Erythroblast (primary cell): Measurements from ENCODE around the gene SCO2.

Experiments used
- DNase-seq, 2 experiments: peaks; one replicate each; lab custom pipeline; 2025; lab: John Stamatoyannopoulos, UW
- GATA1 ChIP-seq: IDR thresholded peaks from 2 replicates; pipeline ENCODE4 v1.6.1; 2011; ENCODE audit warnings: low read depth, mild to moderate bottlenecking, control low read depth, low read length, moderate library complexity
- POLR2A ChIP-seq: IDR thresholded peaks from 2 replicates; pipeline ENCODE4 v1.6.1; 2011; ENCODE audit warnings: mild to moderate bottlenecking, low read length

The SCO2 gene

GRCh38 chr22:50485221-50486131 lies 39.9 kb downstream of the SCO2 start:
- DNase-seq = no peak
- TF ChIP-seq GATA1 (no peak), POLR2A (no peak)

DNA sequence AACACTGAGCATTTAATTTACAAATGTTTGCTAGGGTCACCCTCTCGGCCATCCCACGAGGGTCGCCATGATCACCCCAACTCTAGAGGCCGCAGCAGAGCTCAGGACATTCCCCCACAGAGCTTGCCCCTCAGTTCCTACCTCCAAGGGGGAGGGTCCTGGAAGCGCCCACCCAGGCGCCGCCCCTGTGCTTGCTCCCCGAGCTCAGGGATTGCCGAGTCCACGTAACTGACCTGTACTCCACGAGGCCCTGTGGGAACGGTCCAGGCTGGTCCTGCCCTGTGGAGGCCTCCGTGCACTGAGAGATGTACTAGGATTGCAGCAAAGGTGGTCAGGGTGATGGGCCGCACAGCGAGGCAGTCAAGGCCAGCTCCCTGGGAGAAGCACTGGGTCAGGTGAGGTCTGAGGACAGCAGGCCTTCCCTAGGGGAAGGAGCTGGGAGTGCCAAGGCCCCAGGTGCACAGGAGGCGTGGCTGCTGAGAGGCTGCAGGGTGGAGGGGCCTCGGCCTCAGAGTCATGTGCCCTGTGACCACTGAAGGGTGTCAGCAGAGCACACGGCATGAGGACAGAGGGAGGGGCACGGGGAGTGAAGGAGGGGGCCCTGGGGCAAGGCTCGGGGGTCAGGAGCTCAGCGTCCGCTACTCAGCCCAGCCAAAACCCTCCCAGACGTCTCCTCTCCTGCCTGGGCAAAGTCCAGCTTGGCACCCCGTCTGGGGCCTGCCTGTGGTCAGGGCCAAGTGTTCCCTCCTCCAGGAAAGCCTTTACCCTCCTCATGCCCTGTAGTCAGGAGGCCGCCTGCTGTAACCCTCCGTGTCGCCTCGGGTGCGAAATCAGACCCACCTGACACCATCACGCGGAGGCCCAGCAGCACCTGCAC lies 41.2 kb downstream of the SCO2 start:
- no peak for TF ChIP-seq GATA1
- TF ChIP-seq POLR2A = no peak
- DNase-seq = no peak

DNA sequence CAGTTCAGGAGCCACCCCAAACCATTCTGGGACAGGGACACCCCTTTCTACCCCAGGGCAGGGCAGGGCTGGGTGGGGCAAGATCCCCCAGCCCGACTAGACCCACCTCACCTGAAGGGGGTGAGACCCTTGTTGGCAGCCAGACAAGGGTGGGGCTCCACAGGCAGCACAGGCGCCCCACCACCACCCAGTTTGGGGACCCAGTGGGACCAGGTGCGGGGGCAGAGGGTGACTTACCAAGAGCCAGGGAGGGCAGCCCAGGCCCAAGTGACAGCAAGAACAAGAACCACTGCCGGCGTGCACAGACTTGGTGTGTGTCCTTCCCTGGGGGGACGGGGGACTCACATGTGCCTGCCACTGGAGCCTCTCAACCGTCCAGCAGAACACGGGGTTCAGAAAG lies 41.8 kb downstream of the SCO2 start:
- no peak for TF ChIP-seq POLR2A
- no peak for TF ChIP-seq GATA1
- DNase-seq = no peak

DNA sequence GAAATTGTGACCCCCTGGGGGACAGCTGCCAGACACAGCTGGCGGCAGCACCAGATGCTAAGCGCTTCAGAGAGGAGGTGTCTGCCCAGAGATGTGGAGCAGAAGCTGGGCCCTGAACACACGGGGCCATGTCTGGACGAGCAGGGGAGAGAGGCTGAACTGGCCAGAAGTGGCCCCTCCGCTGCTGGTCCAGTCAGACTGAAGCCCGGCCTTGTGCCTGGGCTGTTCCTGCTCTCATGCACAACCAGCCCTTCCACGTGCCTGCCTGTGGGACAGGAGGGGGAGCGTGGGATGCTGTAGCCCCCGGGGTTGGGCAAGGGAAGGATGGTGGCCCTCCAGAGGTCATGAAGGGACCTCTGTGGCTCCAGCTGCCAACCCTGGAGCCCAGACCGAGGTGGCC lies 42.3 kb downstream of the SCO2 start:
- DNase-seq = no peak
- TF ChIP-seq POLR2A = no peak
- TF ChIP-seq GATA1 = no peak

GRCh38 chr22:50482107-50483074 lies 43.0 kb downstream of the SCO2 start:
- TF ChIP-seq GATA1 (no peak), POLR2A (no peak)
- no peak for DNase-seq

- DNase-seq = peak in 1 of 2 experiments; percentile 70
- no peak for TF ChIP-seq GATA1
- TF ChIP-seq POLR2A = no peak
These were observed 43.8 kb downstream of the SCO2 start, which contains the start of gene ADM2 for GRCh38 chr22:50481440-50482106. ADM2 (plus strand) TSS chr22:50481543; CDS start chr22:50481848, 305 bp downstream.

DNA sequence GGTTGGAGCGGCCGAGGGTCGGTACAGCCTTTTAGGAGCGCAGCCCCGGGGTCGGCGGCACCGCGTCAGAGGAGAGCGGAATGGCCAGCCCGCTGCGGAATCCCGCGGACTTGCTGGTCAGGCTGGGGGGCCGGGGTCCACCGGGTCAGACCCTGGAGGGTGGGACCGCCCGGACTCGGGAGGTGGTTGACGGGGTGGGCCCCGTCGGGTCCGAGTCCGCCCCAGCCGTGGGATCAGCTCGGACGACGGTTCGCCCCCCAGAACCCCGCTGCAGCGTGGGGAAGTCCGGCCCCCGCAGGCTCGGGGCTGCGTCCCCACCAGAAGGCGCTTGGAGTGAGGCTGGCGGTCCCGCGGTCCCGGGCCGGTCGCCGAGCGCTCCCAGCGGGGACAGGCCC lies 44.4 kb downstream of the SCO2 start:
- TF ChIP-seq POLR2A (no peak), GATA1 (no peak)
- no peak for DNase-seq

GRCh38 chr22:50479721-50480120 lies 45.7 kb downstream of the SCO2 start:
- no peak for TF ChIP-seq GATA1
- TF ChIP-seq POLR2A = no peak
- DNase-seq = no peak

GRCh38 chr22:50477923-50478322 lies 47.5 kb downstream of the SCO2 start:
- TF ChIP-seq GATA1 (no peak), POLR2A (no peak)
- no peak for DNase-seq

DNA sequence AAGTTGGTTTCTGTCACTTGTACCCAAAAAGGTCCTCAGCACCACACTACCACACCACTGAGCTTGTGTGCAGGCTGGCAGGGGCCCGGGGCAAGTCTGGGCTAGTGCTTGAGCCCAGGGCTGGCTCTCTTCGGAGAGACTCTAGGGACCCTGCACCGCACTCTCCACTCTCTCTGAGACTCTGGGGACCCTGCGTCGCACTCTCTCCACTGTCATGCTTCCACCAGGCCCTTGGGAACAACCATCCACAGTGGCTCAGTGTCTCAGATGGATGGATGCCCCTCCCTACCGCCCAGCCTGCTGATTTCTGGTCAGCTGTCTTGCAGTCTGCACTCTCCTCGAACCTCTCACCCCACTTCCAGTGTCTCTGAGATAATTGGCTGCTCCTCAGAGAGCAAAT lies 48.5 kb downstream of the SCO2 start:
- no peak for TF ChIP-seq GATA1
- no peak for TF ChIP-seq POLR2A
- no peak for DNase-seq

GRCh38 chr22:50475652-50476002 lies 49.8 kb downstream of the SCO2 start:
- DNase-seq = no peak
- no peak for TF ChIP-seq GATA1
- TF ChIP-seq POLR2A = no peak

GRCh38 chr22:50474710-50475651 lies 50.4 kb downstream of the SCO2 start, which contains the start of gene SBF1:
SBF1 (minus strand) TSS chr22:50475035; CDS start chr22:50474840, 195 bp downstream.
- peak; percentile 90 to 95 for DNase-seq
- peak; percentile 38 for TF ChIP-seq POLR2A
- no peak for TF ChIP-seq GATA1
